ENCODE data around the gene MYCL. TPM values are rescaled to one million over a fixed set of nuclear protein-coding genes. Genes with fewer than 3 reads are reported as not detected.
A peak's percentile ranks its signal among the peaks of the same experiment; 100 is the strongest.

The MYCL gene
- total RNA-seq, 4 donors from 2014 or later, result 62.7 to 131 (median 95.1) TPM

DNA sequence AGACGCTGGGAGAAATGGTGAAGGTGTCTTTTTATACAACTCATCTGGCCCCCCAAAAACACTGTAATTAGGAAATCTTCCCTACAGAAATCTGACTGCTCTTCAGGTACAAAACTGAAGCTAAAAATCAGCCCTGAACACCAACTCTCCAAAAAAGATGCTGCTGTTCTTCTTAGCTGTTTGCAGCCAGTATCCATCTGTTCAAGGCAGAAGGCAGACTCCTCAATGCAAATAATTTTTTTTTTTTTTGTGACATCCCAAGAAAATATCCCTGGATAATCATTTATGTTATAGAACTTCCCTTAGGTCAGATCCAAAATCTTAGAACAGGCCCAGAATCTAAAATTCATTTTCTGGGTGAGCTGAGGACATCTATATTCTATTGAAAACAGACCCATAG lies 54.9 kb downstream of the MYCL start:
- Histone ChIP-seq H3K27ac (no peak overlapping the region), H3K4me1 (peaks cover 41% of the 10 kb centered on the region)

DNA sequence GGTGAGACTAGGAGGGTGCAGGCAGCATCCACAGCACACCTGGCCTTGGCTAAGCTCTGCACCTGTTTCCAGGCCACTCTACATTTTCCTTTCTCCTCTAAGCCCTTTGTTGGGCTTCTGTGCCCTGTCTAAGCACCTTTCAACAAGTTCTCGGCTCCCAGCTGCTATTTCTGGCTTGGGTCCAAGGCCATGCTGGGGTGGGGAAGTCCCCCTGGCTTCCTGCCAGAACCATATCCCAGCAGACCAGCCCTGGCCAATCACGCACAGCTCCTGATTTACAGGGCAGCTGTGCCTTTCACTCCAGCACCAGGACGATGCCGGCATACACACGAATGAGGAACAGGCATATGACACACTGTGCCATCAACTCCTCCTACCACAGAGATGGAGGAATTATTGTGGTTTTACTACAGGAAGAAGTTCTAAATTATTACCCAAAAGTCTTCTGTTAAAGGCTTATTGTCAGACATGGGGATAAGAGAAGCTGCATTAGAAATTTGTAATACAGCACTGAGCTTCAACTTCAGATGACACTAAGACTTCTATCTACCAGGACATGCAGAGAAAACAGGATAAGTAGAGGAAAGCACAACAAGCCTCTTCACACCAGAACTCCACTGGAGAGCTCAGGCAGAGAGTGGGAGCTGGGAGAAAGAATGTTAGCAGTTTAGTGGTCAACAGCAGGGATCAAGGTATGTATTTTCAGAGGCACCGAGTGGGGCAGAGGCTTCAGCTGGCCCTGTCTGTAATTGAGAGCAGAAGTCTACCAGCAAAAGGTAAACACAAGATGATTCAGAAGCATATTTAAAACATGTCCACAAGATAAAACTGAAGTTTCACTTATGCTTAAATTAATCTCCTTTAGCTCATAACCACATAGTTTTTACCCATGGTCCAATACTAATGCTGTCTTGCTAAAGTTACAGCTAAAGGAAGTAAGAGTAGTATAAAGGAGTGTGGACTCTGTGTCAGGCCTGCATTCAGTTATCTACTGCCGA lies 55.8 kb downstream of the MYCL start:
- no peak for TF ChIP-seq POLR2AphosphoS5 (IDR thresholded peaks at IDR 0.05)
- Histone ChIP-seq H3K9me3 (no peaks in the 10 kb centered on the region), H3K36me3 (peaks cover 34% of the 10 kb centered on the region), H3K27me3 (no peaks in the 10 kb centered on the region), H3K4me1 (peaks cover 32% of the 10 kb centered on the region), H3K27ac (peak overlapping the region; percentile 27), H3K4me3 (no peak overlapping the region)
- peak; percentile 83 for DNase-seq (ENCODE audit: low spot score in 2 of 2)
- WGBS, result 20% methylated on average over 7 of the region's 7 CpGs

More for the DNA sequence above, 54.9 kb downstream of the MYCL start:
- no peak for DNase-seq (ENCODE audit: low spot score in 2 of 2)
- Histone ChIP-seq H3K4me3 (no peak overlapping the region), H3K27me3 (no peaks in the 10 kb centered on the region), H3K36me3 (peaks cover 25% of the 10 kb centered on the region), H3K9me3 (no peaks in the 10 kb centered on the region)
- WGBS, result 97% methylated on average over 1 of the region's 1 CpG
- TF ChIP-seq, protein P1, sequence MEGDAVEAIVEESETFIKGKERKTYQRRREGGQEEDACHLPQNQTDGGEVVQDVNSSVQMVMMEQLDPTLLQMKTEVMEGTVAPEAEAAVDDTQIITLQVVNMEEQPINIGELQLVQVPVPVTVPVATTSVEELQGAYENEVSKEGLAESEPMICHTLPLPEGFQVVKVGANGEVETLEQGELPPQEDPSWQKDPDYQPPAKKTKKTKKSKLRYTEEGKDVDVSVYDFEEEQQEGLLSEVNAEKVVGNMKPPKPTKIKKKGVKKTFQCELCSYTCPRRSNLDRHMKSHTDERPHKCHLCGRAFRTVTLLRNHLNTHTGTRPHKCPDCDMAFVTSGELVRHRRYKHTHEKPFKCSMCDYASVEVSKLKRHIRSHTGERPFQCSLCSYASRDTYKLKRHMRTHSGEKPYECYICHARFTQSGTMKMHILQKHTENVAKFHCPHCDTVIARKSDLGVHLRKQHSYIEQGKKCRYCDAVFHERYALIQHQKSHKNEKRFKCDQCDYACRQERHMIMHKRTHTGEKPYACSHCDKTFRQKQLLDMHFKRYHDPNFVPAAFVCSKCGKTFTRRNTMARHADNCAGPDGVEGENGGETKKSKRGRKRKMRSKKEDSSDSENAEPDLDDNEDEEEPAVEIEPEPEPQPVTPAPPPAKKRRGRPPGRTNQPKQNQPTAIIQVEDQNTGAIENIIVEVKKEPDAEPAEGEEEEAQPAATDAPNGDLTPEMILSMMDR (IDR thresholded peaks at IDR 0.05), result no peak
- TF ChIP-seq POLR2AphosphoS5 (IDR thresholded peaks at IDR 0.05) (no peak), POLR2A (IDR thresholded peaks at IDR 0.05) (no peak), EP300 (IDR thresholded peaks at IDR 0.05) (no peak)

Other genes with a start within 250 kb of the MYCL start
- gene NT5C1A, start 229.8 kb downstream of the MYCL start, total RNA-seq, result not detected
- under 1 TPM in 1 of 4 donors, not detected in 3; 0.55 TPM for gene HPCAL4, start 210.5 kb downstream of the MYCL start, total RNA-seq
- gene PPIE, start 163.0 kb downstream of the MYCL start, total RNA-seq, result 10 to 100 TPM; 27.0 to 40.6 (median 28.5) TPM
- gene OXCT2, start 130.6 kb downstream of the MYCL start, total RNA-seq, result 10 to 100 TPM in 1 of 4 donors, 1 to 10 TPM in 1, under 1 TPM in 2; 0.45 to 10.1 (median 1.6) TPM
- gene BMP8B, start 113.1 kb downstream of the MYCL start, total RNA-seq, result 1 to 10 TPM in 3 of 4 donors, under 1 TPM in 1; 0.83 to 3.5 (median 2.1) TPM
- 10 to 100 TPM; 14.1 to 50.7 (median 31.2) TPM for gene TRIT1, start 18.4 kb downstream of the MYCL start, total RNA-seq
- gene MFSD2A, start 53.2 kb upstream of the MYCL start, total RNA-seq, result 100 to 1,000 TPM; 169 to 416 (median 303) TPM
- gene CAP1, start 138.8 kb upstream of the MYCL start, total RNA-seq, result 100 to 1,000 TPM; 102 to 154 (median 123) TPM
- gene PPT1, start 195.3 kb upstream of the MYCL start, total RNA-seq, result 10 to 100 TPM; 33.5 to 57.7 (median 42.6) TPM

All from suprapubic skin (tissue), 4 donors.